Measurements from ENCODE around the gene RAET1G. TPM values are rescaled to one million over a fixed set of nuclear protein-coding genes. Genes with fewer than 3 reads are reported as not detected.

Gene RAET1G
- total RNA-seq, 1 donor from 2014 or later: 3.8 TPM

DNA sequence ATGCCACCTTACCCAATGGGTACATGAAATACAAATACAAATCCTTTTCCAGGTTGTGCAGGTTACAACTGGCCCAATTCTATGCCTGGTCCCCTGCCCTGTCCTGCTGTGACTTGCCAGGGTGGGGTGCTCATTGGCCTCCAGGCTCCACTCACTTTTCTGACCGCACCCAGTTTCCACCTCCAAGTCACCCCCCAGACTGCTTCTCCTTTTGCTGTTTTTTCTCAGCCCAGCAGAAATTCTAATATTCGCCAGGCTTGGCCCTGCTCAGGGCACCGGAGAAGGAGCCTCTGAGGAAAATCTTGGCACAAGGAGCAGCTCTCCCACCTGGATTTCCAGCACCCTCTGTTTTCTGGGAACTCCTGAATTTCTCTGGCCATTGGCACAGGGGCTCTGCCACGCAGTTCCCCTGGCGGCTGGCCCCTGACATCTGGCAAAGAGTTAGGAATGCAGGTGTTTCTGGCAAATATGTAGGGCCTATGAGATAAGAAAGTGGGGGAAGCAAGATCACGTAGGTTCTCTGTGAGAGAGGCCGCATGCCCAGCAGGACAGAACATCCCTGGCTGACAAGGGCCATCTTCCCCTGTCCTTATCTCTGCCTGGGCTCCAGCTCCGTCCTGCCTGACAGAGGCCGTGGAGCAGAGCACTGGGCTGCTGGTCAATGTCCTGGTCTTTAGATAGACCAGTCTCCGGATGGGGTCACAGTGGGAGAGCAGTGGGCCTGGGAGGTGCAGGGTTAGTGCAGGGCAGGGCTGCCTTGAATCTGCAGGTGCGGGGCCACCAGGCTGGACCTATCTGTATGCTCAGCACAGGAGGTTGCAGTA lies 22.1 kb downstream of the RAET1G start:
- no peak overlapping the region for H3K4me3 Mint-ChIP-seq (ENCODE audit: unreplicated experiment)
- TF ChIP-seq, protein P1, sequence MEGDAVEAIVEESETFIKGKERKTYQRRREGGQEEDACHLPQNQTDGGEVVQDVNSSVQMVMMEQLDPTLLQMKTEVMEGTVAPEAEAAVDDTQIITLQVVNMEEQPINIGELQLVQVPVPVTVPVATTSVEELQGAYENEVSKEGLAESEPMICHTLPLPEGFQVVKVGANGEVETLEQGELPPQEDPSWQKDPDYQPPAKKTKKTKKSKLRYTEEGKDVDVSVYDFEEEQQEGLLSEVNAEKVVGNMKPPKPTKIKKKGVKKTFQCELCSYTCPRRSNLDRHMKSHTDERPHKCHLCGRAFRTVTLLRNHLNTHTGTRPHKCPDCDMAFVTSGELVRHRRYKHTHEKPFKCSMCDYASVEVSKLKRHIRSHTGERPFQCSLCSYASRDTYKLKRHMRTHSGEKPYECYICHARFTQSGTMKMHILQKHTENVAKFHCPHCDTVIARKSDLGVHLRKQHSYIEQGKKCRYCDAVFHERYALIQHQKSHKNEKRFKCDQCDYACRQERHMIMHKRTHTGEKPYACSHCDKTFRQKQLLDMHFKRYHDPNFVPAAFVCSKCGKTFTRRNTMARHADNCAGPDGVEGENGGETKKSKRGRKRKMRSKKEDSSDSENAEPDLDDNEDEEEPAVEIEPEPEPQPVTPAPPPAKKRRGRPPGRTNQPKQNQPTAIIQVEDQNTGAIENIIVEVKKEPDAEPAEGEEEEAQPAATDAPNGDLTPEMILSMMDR (IDR thresholded peaks at IDR 0.05; ENCODE audit: unreplicated experiment): no peak
- H3K36me3 Mint-ChIP-seq (ENCODE audit: low read depth, unreplicated experiment): no peaks in the 10 kb centered on the region
- no peak for DNase-seq (ENCODE audit: low spot score)
- H3K9me3 Mint-ChIP-seq (ENCODE audit: unreplicated experiment): no peaks in the 10 kb centered on the region
- H3K4me1 Mint-ChIP-seq (ENCODE audit: unreplicated experiment): peaks cover 18% of the 10 kb centered on the region
- no peak overlapping the region for H3K27ac Mint-ChIP-seq (ENCODE audit: unreplicated experiment)
- H3K27me3 Mint-ChIP-seq (ENCODE audit: unreplicated experiment): peaks cover 6% of the 10 kb centered on the region

DNA sequence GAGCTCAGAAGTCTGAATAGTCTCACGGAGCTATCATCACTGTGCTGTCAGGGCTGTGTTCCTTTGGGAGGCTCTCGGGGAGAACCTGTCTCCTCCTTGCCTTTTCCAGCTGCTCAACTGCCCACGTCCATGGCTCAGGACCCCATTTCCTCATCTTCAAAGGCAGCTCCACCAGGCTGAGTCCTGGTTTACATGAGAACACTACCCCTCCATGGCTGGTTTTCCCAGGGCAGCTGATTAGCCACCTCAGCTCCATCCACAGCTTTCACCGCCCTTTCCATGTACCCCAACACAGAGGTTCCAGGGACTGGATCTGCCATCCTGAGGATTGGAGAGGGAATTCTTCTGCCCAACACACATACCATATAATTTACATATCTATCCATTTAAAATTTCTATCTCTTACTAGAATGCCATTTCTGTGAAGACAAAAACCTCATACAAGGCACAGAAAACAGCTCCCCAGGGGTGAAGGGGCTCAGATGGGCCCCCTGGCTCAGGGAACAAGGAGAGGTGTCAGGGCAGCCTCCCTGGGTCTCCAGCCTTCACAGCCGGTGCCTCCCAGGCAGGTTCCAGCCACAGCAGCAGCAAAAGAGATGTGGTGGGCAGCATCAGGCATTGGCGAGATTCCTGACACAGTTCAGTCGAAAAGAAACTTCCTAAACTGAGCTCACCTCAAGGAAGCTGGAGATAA lies 22.8 kb downstream of the RAET1G start:
- no peak for DNase-seq (ENCODE audit: low spot score)
- H3K27ac Mint-ChIP-seq (ENCODE audit: unreplicated experiment): no peak overlapping the region
- peaks cover 6% of the 10 kb centered on the region for H3K27me3 Mint-ChIP-seq (ENCODE audit: unreplicated experiment)
- TF ChIP-seq, protein P1 (IDR thresholded peaks at IDR 0.05; ENCODE audit: unreplicated experiment): no peak
- H3K4me3 Mint-ChIP-seq (ENCODE audit: unreplicated experiment): no peak overlapping the region
- no peaks in the 10 kb centered on the region for H3K36me3 Mint-ChIP-seq (ENCODE audit: low read depth, unreplicated experiment)
- H3K9me3 Mint-ChIP-seq (ENCODE audit: unreplicated experiment): no peaks in the 10 kb centered on the region
- H3K4me1 Mint-ChIP-seq (ENCODE audit: unreplicated experiment): peaks cover 24% of the 10 kb centered on the region

DNA sequence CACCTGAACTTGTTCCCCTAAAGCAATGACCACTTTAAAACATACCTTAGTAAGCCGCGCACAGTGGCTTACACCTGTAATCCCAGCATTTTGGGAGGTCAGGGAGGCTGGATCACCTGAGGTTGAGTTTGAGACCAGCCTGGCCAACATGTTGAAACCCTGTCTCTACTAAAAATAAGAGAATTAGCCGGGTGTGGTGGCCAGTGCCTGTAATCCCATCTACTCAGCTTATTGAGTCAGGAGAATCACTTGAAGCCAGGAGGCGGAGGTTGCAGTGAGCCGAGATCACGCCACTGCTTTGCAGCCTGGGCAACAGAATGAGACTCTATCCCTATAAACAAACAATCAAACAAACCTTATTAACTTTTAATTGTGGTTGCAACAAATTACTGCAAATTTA lies 23.4 kb downstream of the RAET1G start:
- Mint-ChIP-seq H3K4me1 (ENCODE audit: unreplicated experiment) (peaks cover 24% of the 10 kb centered on the region), H3K4me3 (ENCODE audit: unreplicated experiment) (no peak overlapping the region), H3K36me3 (ENCODE audit: low read depth, unreplicated experiment) (no peaks in the 10 kb centered on the region), H3K27me3 (ENCODE audit: unreplicated experiment) (peaks cover 7% of the 10 kb centered on the region), H3K9me3 (ENCODE audit: unreplicated experiment) (no peaks in the 10 kb centered on the region), H3K27ac (ENCODE audit: unreplicated experiment) (no peak overlapping the region)
- TF ChIP-seq, protein P1 (IDR thresholded peaks at IDR 0.05; ENCODE audit: unreplicated experiment): no peak
- DNase-seq (ENCODE audit: low spot score): no peak

DNA sequence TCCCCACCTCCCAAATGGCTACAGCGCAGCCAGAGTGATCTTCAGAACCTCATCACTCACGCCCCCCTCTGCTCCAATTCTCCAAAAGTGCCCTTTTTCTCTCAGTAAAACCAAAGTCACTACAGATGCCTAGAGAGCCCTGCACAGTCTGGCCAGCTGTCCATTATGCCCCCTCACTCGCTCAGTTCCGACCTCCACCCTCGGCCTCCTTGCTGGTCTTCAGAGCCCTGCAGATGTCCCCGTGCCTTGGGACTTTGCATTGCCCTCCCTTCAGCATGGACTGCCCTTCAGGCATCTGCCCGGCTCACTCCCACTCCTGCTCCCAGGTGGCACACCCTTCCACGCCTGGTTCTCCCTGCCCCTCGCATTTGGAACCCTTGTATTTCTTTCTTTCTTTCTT lies 24.0 kb downstream of the RAET1G start:
- Mint-ChIP-seq H3K27me3 (ENCODE audit: unreplicated experiment) (peaks cover 7% of the 10 kb centered on the region), H3K4me3 (ENCODE audit: unreplicated experiment) (no peak overlapping the region), H3K9me3 (ENCODE audit: unreplicated experiment) (no peaks in the 10 kb centered on the region), H3K27ac (ENCODE audit: unreplicated experiment) (no peak overlapping the region), H3K36me3 (ENCODE audit: low read depth, unreplicated experiment) (no peaks in the 10 kb centered on the region), H3K4me1 (ENCODE audit: unreplicated experiment) (peaks cover 25% of the 10 kb centered on the region)
- no peak for DNase-seq (ENCODE audit: low spot score)
- TF ChIP-seq, protein P1 (IDR thresholded peaks at IDR 0.05; ENCODE audit: unreplicated experiment): no peak
